Measurements from ENCODE around the gene UCK2. TPM values are rescaled to one million over a fixed set of nuclear protein-coding genes. Genes with fewer than 3 reads are reported as not detected.

Gene UCK2
- total and polyA plus RNA-seq, 10 of the 15 experiments (the other 5 are each of a cell fraction or from before 2014, with no cell fraction given), result 55.3 to 106 (median 84.9) TPM

GRCh38 chr1:165858364-165858823 is 31.0 kb downstream of the UCK2 start:
- H3K4me3 ChIP-seq, result no peak overlapping the region
- no peaks in the 10 kb centered on the region for H3K9me3 ChIP-seq (replicated peaks; ENCODE audit: control insufficient read depth, insufficient read depth, low read length)
- SMC1A ChIA-PET (ENCODE audit: uncharacterized antibody, unreplicated experiment), result interaction anchor here (3.5 to 4.7 kb wide), 2 partner anchors 14 to 28 kb away, joined by 21 to 53 read pairs; no protein-coding TSS in a partner anchor
- TF ChIP-seq SMARCA5 (IDR thresholded peaks at IDR 0.05) (no peak), IKZF1 (conservative IDR thresholded peaks at IDR 0.05) (0 out of 2 replicates have a peak, but pooled peaks have one; percentile 19), CHD4 (IDR thresholded peaks at IDR 0.05) (no peak), ELK1 (IDR thresholded peaks at IDR 0.05; ENCODE audit: low read depth, low read length) (no peak)
- FAIRE-seq, result no peak
- H3K36me3 ChIP-seq (ENCODE audit: control insufficient read depth in 2 of 2, insufficient read depth in 2 of 2, low read length in 1 of 2), result peaks cover 0 to 5% of the 10 kb centered on the region in 2 experiments; a peak in 3 of 4 replicates
- H3K4me2 ChIP-seq (ENCODE audit: control insufficient read depth, insufficient read depth), result no peak overlapping the region
- no peak overlapping the region for H2AFZ ChIP-seq (ENCODE audit: control insufficient read depth, low read depth, low read length)
- WGBS (ENCODE audit: insufficient coverage, insufficient replicate concordance, low lambda C conversion rate, missing lambda C conversion rate), result 80% methylated on average over 3 of the region's 3 CpGs
- in situ Hi-C loops (cut with MboI) (no loop called here), intact Hi-C loops (cut with micrococcal nuclease; ENCODE audit: unreplicated experiment) (no loop called here)
- no TSS peak for BruUV-seq (replicated peaks)
- no peaks in the 10 kb centered on the region for H3K27me3 ChIP-seq (replicated peaks in 1 of 2; ENCODE audit: control insufficient read depth in 2 of 2, insufficient read depth in 2 of 2, low read length in 1 of 2)
- DNase-seq (ENCODE audit: low read depth, low spot score), result no peak
- H3K27ac ChIP-seq (ENCODE audit: control insufficient read depth, insufficient read depth), result no peak overlapping the region
- CTCF ChIA-PET, result interaction anchor here (1.2 to 9.7 kb wide), 4 partner anchors 9 to 35 kb away, joined by 3 to 62 read pairs (median 18); partner anchors contain the start of gene UCK2
- H4K20me1 ChIP-seq (ENCODE audit: control insufficient read depth, insufficient read depth), result no peaks in the 10 kb centered on the region
- RAD21 ChIA-PET (ENCODE audit: unreplicated experiment), result interaction anchor here (2.6 kb wide), 1 partner anchor 15 kb away, joined by 11 read pairs; no protein-coding TSS in a partner anchor
- H3K79me2 ChIP-seq (ENCODE audit: control insufficient read depth, insufficient read depth, low read length), result peaks cover 84% of the 10 kb centered on the region
- POLR2A ChIA-PET, result interaction anchor here (0.6 kb wide), 1 partner anchor 11 kb away, joined by 7 read pairs; no protein-coding TSS in a partner anchor
- no peak for ATAC-seq
- H3K9ac ChIP-seq (ENCODE audit: control insufficient read depth, insufficient read depth, low read length), result no peak overlapping the region
- peaks cover 41% of the 10 kb centered on the region for H3K4me1 ChIP-seq (ENCODE audit: control insufficient read depth, insufficient read depth, low read length)
